GM23338 (cell line): ENCODE data around the gene SRSF7. TPM values are rescaled to one million over a fixed set of nuclear protein-coding genes. Genes with fewer than 3 reads are reported as not detected.

Experiments
- ATAC-seq: fragments of 200-7000 bp; cut with Tn5 transposase; 3 replicates; pipeline ENCODE4 v1.9.1; 2020
- DNase-seq: peaks from one replicate; pipeline ENCODE4 v3.0.0-alpha.2; 2015; ENCODE audit warnings: low spot score
- H2AFZ ChIP-seq: fragments of 200-600 bp; sonication (generic); 2 replicates; pipeline ENCODE4 v1.8.0; 2016; ENCODE audit warnings: antibody characterized with exemption, mild to moderate bottlenecking, moderate library complexity
- H3F3A ChIP-seq: fragments of 200-600 bp; sonication (generic); replicated peaks from 2 replicates; pipeline ENCODE4 v1.8.0; 2017; ENCODE audit warnings: antibody characterized with exemption, mixed run types, low read depth
- H3K27ac ChIP-seq: fragments of 200-600 bp; sonication (generic); 2 replicates; pipeline ENCODE4 v1.6.1; 2016; ENCODE audit warnings: low read depth
- H3K27me3 ChIP-seq: fragments of 200-600 bp; sonication (generic); 2 replicates; pipeline ENCODE4 v1.8.0; 2016; ENCODE audit warnings: mild to moderate bottlenecking, mixed run types, moderate library complexity; ENCODE audit not compliant: insufficient read depth
- H3K36me3 ChIP-seq: fragments of 200-600 bp; sonication (generic); 2 replicates; pipeline ENCODE4 v1.8.0; 2016; ENCODE audit warnings: mild to moderate bottlenecking; ENCODE audit not compliant: insufficient read depth
- H3K4me1 ChIP-seq: fragments of 200-600 bp; sonication (generic); 2 replicates; pipeline ENCODE4 v1.8.0; 2016; ENCODE audit warnings: mild to moderate bottlenecking, moderate library complexity; ENCODE audit not compliant: insufficient read depth
- H3K4me2 ChIP-seq: fragments of 200-600 bp; sonication (generic); 2 replicates; pipeline ENCODE4 v1.7.1; 2017; ENCODE audit warnings: mixed run types
- H3K4me3 ChIP-seq: fragments of 200-600 bp; sonication (generic); 2 replicates; pipeline ENCODE4 v1.6.1; 2016; ENCODE audit warnings: mixed run types
- H3K79me2 ChIP-seq: fragments of 200-600 bp; sonication (generic); replicated peaks from 2 replicates; pipeline ENCODE4 v1.8.0; 2017; ENCODE audit warnings: mild to moderate bottlenecking; ENCODE audit not compliant: insufficient read depth
- H3K9me2 ChIP-seq: fragments of 200-600 bp; sonication (generic); 2 replicates; pipeline ENCODE4 v1.8.0; 2017; ENCODE audit not compliant: insufficient read depth
- H4K20me1 ChIP-seq: fragments of 200-600 bp; sonication (generic); replicated peaks from 2 replicates; pipeline ENCODE4 v1.8.0; 2017; ENCODE audit warnings: mild to moderate bottlenecking; ENCODE audit not compliant: insufficient read depth
- H3K27ac Mint-ChIP-seq: 2 replicates; pipeline ENCODE4 v1.8.0; 2020; ENCODE audit warnings: inconsistent platforms, mild to moderate bottlenecking, moderate library complexity, mixed read lengths
- H3K27me3 Mint-ChIP-seq: 3 replicates; pipeline ENCODE4 v1.8.0; 2022; ENCODE audit warnings: low read depth, mild to moderate bottlenecking, moderate library complexity, mixed read lengths, inconsistent platforms; ENCODE audit not compliant: insufficient read depth, poor library complexity
- H3K36me3 Mint-ChIP-seq: 3 replicates; pipeline ENCODE4 v1.8.0; 2021; ENCODE audit warnings: low read depth, mild to moderate bottlenecking, inconsistent platforms, moderate library complexity, mixed read lengths
- H3K4me1 Mint-ChIP-seq: 3 replicates; pipeline ENCODE4 v1.8.0; 2020; ENCODE audit warnings: mild to moderate bottlenecking, inconsistent platforms, mixed read lengths
- H3K4me3 Mint-ChIP-seq: 3 replicates; pipeline ENCODE4 v1.8.0; 2021; ENCODE audit warnings: moderate library complexity, mild to moderate bottlenecking, inconsistent platforms, mixed read lengths
- H3K9me3 Mint-ChIP-seq: 3 replicates; pipeline ENCODE4 v1.8.0; 2020; ENCODE audit warnings: moderate library complexity, mild to moderate bottlenecking, inconsistent platforms, mixed read lengths
- CREB1 ChIP-seq: fragments of 250-450 bp; sonication (Bioruptor Pico); IDR thresholded peaks from 2 replicates; pipeline ENCODE4 v1.5.0; 2020; ENCODE audit warnings: low read depth, mild to moderate bottlenecking, moderate library complexity
- CTCF ChIP-seq, 2 experiments: fragments of 200-600 bp in 1 of 2; sonication (generic) in 1 of 2; conservative IDR thresholded peaks; 2 replicates each; pipeline versions ENCODE4 v1.5.1 to v1.6.1; 2016 to 2017; ENCODE audit warnings: antibody characterized with exemption in 2 of 2, low read depth in 2 of 2, mild to moderate bottlenecking in 2 of 2, moderate library complexity in 1 of 2
- EZH2 ChIP-seq: fragments of 200-600 bp; sonication (generic); IDR thresholded peaks from one replicate; pipeline ENCODE4 v1.8.0; 2017; ENCODE audit warnings: antibody characterized with exemption, mild to moderate bottlenecking, low read depth; ENCODE audit not compliant: unreplicated experiment
- EZH2phosphoT487 ChIP-seq: fragments of 200-600 bp; sonication (generic); IDR thresholded peaks from one replicate; pipeline ENCODE4 v1.8.1; 2018; ENCODE audit warnings: antibody characterized with exemption; ENCODE audit not compliant: unreplicated experiment
- JUNB ChIP-seq: IDR thresholded peaks from one replicate; pipeline ENCODE4 v1.6.1; 2016; ENCODE audit warnings: antibody characterized with exemption; ENCODE audit not compliant: unreplicated experiment
- NANOG ChIP-seq: IDR thresholded peaks from 2 replicates; pipeline ENCODE4 v1.6.1; 2016; ENCODE audit warnings: antibody characterized with exemption, borderline replicate concordance
- POLR2AphosphoS5 ChIP-seq: IDR thresholded peaks from 2 replicates; pipeline ENCODE4 v1.6.1; 2016; ENCODE audit warnings: antibody characterized with exemption, low read depth
- STAT1 ChIP-seq: IDR thresholded peaks from one replicate; pipeline ENCODE4 v1.6.1; 2016; ENCODE audit warnings: antibody characterized with exemption; ENCODE audit not compliant: unreplicated experiment
- ZNF114 ChIP-seq: fragments of 250-450 bp; sonication (Bioruptor Pico); IDR thresholded peaks from 2 replicates; pipeline ENCODE4 v1.5.0; 2020; ENCODE audit warnings: mild to moderate bottlenecking, moderate library complexity
- ZNF331 ChIP-seq: fragments of 250-450 bp; sonication (Bioruptor Pico); IDR thresholded peaks from 2 replicates; pipeline ENCODE4 v1.5.0; 2020; ENCODE audit warnings: low read depth, mild to moderate bottlenecking, moderate library complexity
- polyA plus RNA-seq: library from polyadenylated mRNA; unstranded; fragments of >200 nt; fragmentation: Nextera tagmentation; extraction: Ambion mirVana; gene quantifications from 2 replicates; pipeline ENCODE4 v1.2.1, GENCODE V29; 2016
- total RNA-seq: library from RNA; depleted of rRNA; stranded (reverse); fragments of >200 nt; shearing (Covaris generic); gene quantifications from 2 replicates; pipeline ENCODE4 v1.2.3, GENCODE V29; 2014
- TF ChIP-seq, protein P1 (sequence below): fragments of 250-450 bp; sonication (Bioruptor Pico); IDR thresholded peaks from 2 replicates; pipeline ENCODE4 v1.5.0; 2020; ENCODE audit warnings: mild to moderate bottlenecking, moderate library complexity
- TF ChIP-seq, protein P2 (sequence below): IDR thresholded peaks from one replicate; pipeline ENCODE4 v1.6.1; 2018; ENCODE audit warnings: antibody characterized with exemption; ENCODE audit not compliant: unreplicated experiment
- TF ChIP-seq, protein P3 (sequence below): IDR thresholded peaks from 2 replicates; pipeline ENCODE4 v1.6.1; 2016; ENCODE audit warnings: antibody characterized with exemption

SRSF7 gene
- total and polyA plus RNA-seq, 2 experiments from 2014 or later, result 251 to 572 TPM

DNA sequence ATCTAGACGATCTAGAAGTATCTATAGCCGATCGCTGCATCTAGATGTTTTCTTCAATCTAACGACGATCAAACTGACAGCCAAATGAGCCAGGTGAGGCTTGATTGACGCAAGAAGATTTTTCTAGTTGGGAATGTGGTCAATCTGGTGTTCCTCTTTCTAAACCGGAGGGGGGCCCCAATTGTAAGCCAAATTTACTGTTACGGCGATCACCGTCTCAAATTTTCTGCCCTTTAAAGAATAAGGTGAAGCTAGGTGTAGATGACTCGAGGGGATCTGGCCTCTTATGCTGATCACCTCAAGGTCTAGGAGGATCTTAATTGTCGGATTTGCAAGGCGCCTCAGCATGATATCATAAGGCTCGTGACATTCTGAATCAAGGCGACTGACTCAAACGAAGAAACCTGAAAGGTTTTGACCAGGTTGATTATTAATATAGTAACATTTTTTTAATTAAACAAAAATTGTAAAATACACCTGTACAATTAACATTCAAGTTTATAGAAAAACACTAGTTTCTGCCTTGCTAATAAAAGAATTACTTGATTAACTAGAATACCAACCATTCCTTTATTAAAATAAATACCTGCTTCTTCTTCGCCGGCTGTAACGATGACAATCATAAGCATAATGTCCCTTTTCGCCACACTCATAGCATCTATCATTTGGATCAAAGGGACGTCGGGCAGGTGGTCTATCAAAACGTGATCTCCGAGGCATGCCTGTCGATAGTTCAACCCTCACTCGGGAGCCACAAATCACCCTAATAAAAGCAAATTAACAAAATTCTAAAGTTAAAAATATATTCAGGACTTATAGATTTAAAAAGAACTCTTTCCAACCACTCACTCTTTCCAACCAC is 2.0 kb downstream of the SRSF7 start:
- H2AFZ ChIP-seq, result no peak overlapping the region
- H3K79me2 ChIP-seq, result peaks cover 68% of the 10 kb centered on the region
- H3K27ac ChIP-seq, result peak overlapping the region; percentile 64; the same call in 1 of the 2 replicates
- DNase-seq (no peak), ATAC-seq (no peak)
- Mint-ChIP-seq H3K36me3 (peaks cover 71% of the 10 kb centered on the region), H3K27ac (peak overlapping the region; percentile 90), H3K9me3 (peaks cover 6% of the 10 kb centered on the region; the same call in 2 of the 3 replicates), H3K27me3 (peaks cover 25% of the 10 kb centered on the region), H3K4me1 (peaks cover 39% of the 10 kb centered on the region), H3K4me3 (peak overlapping the region; percentile 98)
- H3K27me3 ChIP-seq, result no peaks in the 10 kb centered on the region
- peaks cover 61% of the 10 kb centered on the region for H3F3A ChIP-seq
- H3K4me1 ChIP-seq, result peaks cover 12% of the 10 kb centered on the region
- no peaks in the 10 kb centered on the region for H3K9me2 ChIP-seq
- H3K4me2 ChIP-seq, result peak overlapping the region; percentile 98
- peaks cover 49% of the 10 kb centered on the region for H4K20me1 ChIP-seq
- peak overlapping the region; percentile 99 for H3K4me3 ChIP-seq
- TF ChIP-seq JUNB, result no peak
- no peak for TF ChIP-seq EZH2phosphoT487
- no peak for TF ChIP-seq CTCF (conservative IDR thresholded peaks at IDR 0.05; ENCODE audit: low read depth in 2 of 2)
- no peak for TF ChIP-seq POLR2AphosphoS5
- TF ChIP-seq ZNF114, result no peak
- TF ChIP-seq, protein P1, sequence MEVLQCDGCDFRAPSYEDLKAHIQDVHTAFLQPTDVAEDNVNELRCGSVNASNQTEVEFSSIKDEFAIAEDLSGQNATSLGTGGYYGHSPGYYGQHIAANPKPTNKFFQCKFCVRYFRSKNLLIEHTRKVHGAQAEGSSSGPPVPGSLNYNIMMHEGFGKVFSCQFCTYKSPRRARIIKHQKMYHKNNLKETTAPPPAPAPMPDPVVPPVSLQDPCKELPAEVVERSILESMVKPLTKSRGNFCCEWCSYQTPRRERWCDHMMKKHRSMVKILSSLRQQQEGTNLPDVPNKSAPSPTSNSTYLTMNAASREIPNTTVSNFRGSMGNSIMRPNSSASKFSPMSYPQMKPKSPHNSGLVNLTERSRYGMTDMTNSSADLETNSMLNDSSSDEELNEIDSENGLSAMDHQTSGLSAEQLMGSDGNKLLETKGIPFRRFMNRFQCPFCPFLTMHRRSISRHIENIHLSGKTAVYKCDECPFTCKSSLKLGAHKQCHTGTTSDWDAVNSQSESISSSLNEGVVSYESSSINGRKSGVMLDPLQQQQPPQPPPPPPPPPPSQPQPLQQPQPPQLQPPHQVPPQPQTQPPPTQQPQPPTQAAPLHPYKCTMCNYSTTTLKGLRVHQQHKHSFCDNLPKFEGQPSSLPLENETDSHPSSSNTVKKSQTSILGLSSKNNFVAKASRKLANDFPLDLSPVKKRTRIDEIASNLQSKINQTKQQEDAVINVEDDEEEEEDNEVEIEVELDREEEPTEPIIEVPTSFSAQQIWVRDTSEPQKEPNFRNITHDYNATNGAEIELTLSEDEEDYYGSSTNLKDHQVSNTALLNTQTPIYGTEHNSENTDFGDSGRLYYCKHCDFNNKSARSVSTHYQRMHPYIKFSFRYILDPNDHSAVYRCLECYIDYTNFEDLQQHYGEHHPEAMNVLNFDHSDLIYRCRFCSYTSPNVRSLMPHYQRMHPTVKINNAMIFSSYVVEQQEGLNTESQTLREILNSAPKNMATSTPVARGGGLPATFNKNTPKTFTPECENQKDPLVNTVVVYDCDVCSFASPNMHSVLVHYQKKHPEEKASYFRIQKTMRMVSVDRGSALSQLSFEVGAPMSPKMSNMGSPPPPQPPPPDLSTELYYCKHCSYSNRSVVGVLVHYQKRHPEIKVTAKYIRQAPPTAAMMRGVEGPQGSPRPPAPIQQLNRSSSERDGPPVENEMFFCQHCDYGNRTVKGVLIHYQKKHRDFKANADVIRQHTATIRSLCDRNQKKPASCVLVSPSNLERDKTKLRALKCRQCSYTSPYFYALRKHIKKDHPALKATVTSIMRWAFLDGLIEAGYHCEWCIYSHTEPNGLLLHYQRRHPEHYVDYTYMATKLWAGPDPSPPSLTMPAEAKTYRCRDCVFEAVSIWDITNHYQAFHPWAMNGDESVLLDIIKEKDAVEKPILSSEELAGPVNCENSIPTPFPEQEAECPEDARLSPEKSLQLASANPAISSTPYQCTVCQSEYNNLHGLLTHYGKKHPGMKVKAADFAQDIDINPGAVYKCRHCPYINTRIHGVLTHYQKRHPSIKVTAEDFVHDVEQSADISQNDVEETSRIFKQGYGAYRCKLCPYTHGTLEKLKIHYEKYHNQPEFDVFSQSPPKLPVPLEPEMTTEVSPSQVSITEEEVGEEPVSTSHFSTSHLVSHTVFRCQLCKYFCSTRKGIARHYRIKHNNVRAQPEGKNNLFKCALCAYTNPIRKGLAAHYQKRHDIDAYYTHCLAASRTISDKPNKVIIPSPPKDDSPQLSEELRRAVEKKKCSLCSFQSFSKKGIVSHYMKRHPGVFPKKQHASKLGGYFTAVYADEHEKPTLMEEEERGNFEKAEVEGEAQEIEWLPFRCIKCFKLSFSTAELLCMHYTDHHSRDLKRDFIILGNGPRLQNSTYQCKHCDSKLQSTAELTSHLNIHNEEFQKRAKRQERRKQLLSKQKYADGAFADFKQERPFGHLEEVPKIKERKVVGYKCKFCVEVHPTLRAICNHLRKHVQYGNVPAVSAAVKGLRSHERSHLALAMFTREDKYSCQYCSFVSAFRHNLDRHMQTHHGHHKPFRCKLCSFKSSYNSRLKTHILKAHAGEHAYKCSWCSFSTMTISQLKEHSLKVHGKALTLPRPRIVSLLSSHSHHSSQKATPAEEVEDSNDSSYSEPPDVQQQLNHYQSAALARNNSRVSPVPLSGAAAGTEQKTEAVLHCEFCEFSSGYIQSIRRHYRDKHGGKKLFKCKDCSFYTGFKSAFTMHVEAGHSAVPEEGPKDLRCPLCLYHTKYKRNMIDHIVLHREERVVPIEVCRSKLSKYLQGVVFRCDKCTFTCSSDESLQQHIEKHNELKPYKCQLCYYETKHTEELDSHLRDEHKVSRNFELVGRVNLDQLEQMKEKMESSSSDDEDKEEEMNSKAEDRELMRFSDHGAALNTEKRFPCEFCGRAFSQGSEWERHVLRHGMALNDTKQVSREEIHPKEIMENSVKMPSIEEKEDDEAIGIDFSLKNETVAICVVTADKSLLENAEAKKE (CRISPR knock-in tag), result no peak
- no peak for TF ChIP-seq NANOG
- no peak for TF ChIP-seq ZNF331 (CRISPR knock-in tag)
- TF ChIP-seq CREB1, result no peak
- TF ChIP-seq, protein P2, sequence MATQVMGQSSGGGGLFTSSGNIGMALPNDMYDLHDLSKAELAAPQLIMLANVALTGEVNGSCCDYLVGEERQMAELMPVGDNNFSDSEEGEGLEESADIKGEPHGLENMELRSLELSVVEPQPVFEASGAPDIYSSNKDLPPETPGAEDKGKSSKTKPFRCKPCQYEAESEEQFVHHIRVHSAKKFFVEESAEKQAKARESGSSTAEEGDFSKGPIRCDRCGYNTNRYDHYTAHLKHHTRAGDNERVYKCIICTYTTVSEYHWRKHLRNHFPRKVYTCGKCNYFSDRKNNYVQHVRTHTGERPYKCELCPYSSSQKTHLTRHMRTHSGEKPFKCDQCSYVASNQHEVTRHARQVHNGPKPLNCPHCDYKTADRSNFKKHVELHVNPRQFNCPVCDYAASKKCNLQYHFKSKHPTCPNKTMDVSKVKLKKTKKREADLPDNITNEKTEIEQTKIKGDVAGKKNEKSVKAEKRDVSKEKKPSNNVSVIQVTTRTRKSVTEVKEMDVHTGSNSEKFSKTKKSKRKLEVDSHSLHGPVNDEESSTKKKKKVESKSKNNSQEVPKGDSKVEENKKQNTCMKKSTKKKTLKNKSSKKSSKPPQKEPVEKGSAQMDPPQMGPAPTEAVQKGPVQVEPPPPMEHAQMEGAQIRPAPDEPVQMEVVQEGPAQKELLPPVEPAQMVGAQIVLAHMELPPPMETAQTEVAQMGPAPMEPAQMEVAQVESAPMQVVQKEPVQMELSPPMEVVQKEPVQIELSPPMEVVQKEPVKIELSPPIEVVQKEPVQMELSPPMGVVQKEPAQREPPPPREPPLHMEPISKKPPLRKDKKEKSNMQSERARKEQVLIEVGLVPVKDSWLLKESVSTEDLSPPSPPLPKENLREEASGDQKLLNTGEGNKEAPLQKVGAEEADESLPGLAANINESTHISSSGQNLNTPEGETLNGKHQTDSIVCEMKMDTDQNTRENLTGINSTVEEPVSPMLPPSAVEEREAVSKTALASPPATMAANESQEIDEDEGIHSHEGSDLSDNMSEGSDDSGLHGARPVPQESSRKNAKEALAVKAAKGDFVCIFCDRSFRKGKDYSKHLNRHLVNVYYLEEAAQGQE, result no peak
- TF ChIP-seq EZH2, result no peak
- TF ChIP-seq, protein P3, sequence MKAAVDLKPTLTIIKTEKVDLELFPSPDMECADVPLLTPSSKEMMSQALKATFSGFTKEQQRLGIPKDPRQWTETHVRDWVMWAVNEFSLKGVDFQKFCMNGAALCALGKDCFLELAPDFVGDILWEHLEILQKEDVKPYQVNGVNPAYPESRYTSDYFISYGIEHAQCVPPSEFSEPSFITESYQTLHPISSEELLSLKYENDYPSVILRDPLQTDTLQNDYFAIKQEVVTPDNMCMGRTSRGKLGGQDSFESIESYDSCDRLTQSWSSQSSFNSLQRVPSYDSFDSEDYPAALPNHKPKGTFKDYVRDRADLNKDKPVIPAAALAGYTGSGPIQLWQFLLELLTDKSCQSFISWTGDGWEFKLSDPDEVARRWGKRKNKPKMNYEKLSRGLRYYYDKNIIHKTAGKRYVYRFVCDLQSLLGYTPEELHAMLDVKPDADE, result no peak
- no peak for TF ChIP-seq STAT1
- H3K36me3 ChIP-seq, result peaks cover 59% of the 10 kb centered on the region
